Sigmoid colon (tissue), 7 donors: ENCODE results near the gene MAEA. TPM values are rescaled to one million over a fixed set of nuclear protein-coding genes. Genes with fewer than 3 reads are reported as not detected.

Source experiments
- DNase-seq: peaks from one replicate; pipeline ENCODE4 v3.0.0-alpha.2; 2019
- H3K27ac ChIP-seq, 4 donors: fragments of 200-600 bp; sonication (generic); one replicate each; pipeline ENCODE4 v1.5.1; 2016 to 2019; ENCODE audit warnings: mild to moderate bottlenecking in 1 of 4
- H3K27me3 ChIP-seq, 3 donors: fragments of 200-600 bp; sonication (generic); one replicate each; pipeline ENCODE4 v1.5.1; 2019; ENCODE audit warnings: mild to moderate bottlenecking in 1 of 3
- H3K36me3 ChIP-seq, 4 donors: fragments of 200-600 bp; sonication (generic); one replicate each; pipeline ENCODE4 v1.5.1; 2016 to 2019
- H3K4me1 ChIP-seq, 4 donors: fragments of 200-600 bp; sonication (generic); one replicate each; pipeline ENCODE4 v1.5.1; 2017 to 2019
- H3K4me3 ChIP-seq, 4 donors: fragments of 200-600 bp; sonication (generic); one replicate each; pipeline ENCODE4 v1.5.1; 2017 to 2019; ENCODE audit warnings: mild to moderate bottlenecking in 2 of 4, moderate library complexity in 1 of 4
- H3K9me3 ChIP-seq, 4 donors: fragments of 200-600 bp in 3 of 4; sonication (generic) in 3 of 4; one replicate each; pipeline versions ENCODE4 v1.5.1 to v1.6.1; 2013 to 2019
- EP300 ChIP-seq, 4 donors: sonication (generic); formaldehyde crosslinking; IDR thresholded peaks; one replicate each; pipeline ENCODE4 v1.6.1; 2017; ENCODE audit warnings: antibody characterized with exemption in 4 of 4
- POLR2A ChIP-seq, 2 donors: fragments of 450-650 bp; IDR thresholded peaks; one replicate each; pipeline ENCODE4 v1.6.1; 2016; ENCODE audit warnings: antibody characterized with exemption in 2 of 2, mild to moderate bottlenecking in 2 of 2, moderate library complexity in 2 of 2
- POLR2AphosphoS5 ChIP-seq, 4 donors: sonication (generic); formaldehyde crosslinking; IDR thresholded peaks; one replicate each; pipeline ENCODE4 v1.6.1; 2017; ENCODE audit warnings: antibody characterized with exemption in 4 of 4
- WGBS, 2 donors: extraction: QIAGEN DNeasy Blood & Tissue Kit; methylation state at CpG; one replicate each; pipeline ENCODE4 v1.1.7; 2013; 5-methylcytosine and 5-hydroxymethylcytosine counted together
- intact Hi-C: fragments of 100-400 bp; cut with DNase I; formaldehyde crosslinking; loops from one replicate; pipeline ENCODE4 v1.15.1; 2023
- polyA plus RNA-seq, 3 donors: library from polyadenylated mRNA; stranded (reverse); fragments of 200-250 nt; gene quantifications; one replicate each; pipeline ENCODE4 v1.2.3, GENCODE V29; 2013
- total RNA-seq, 4 donors: library from RNA; depleted of rRNA; stranded (reverse); fragments of >200 nt; gene quantifications; one replicate each; pipeline ENCODE4 v1.1.0, GENCODE V29; 2016
- TF ChIP-seq, protein P1 (sequence below), 4 experiments: fragments of 450-650 bp in 3 of 4; fragments of 200-600 bp in 1 of 4; IDR thresholded peaks; one replicate each; pipeline ENCODE4 v1.5.1; 2016 to 2019; ENCODE audit warnings: antibody characterized with exemption in 4 of 4, mild to moderate bottlenecking in 3 of 4, moderate library complexity in 2 of 4
- donor health status: healthy with polysubstance abuse.
- donor health status: Bipolar disorder and iron deficiency.
- donor health status: healthy.

The MAEA gene
- total and polyA plus RNA-seq, 7 donors: 44.2 to 89.8 (median 53.0) TPM

DNA sequence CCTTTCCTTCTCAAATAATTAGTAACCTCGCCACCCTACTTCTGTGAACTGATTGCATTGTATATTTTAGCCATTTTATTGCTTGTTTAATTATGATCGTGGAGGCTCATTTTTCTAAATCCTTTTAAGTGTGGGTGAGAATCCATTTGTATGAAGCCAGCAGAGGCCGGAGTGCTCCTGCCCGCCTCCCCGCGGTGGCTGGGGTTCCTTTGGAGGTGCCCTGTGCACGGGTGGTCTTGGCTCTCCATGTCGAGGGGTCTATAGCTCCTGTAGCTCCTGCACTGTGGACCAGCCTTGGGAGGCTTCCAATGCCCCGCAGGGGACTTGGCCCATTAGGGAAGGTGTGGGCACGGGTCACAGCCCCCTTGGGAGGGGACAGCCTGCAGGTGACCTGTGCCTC is 72.4 kb downstream of the MAEA start:
- Histone ChIP-seq H3K27ac (no peak overlapping the region), H3K27me3 (no peaks in the 10 kb centered on the region), H3K36me3 (peaks cover 0 to 38% (median 11%) of the 10 kb centered on the region in 4 donors), H3K4me3 (no peak overlapping the region), H3K9me3 (no peaks in the 10 kb centered on the region), H3K4me1 (peaks cover 0 to 6% (median 0%) of the 10 kb centered on the region in 4 donors)
- intact Hi-C loops: no loop called here
- WGBS, 2 donors: 89 to 90% methylated on average over 10 of the region's 10 CpGs
- no peak for DNase-seq
- TF ChIP-seq, protein P1, sequence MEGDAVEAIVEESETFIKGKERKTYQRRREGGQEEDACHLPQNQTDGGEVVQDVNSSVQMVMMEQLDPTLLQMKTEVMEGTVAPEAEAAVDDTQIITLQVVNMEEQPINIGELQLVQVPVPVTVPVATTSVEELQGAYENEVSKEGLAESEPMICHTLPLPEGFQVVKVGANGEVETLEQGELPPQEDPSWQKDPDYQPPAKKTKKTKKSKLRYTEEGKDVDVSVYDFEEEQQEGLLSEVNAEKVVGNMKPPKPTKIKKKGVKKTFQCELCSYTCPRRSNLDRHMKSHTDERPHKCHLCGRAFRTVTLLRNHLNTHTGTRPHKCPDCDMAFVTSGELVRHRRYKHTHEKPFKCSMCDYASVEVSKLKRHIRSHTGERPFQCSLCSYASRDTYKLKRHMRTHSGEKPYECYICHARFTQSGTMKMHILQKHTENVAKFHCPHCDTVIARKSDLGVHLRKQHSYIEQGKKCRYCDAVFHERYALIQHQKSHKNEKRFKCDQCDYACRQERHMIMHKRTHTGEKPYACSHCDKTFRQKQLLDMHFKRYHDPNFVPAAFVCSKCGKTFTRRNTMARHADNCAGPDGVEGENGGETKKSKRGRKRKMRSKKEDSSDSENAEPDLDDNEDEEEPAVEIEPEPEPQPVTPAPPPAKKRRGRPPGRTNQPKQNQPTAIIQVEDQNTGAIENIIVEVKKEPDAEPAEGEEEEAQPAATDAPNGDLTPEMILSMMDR (IDR thresholded peaks at IDR 0.05): no peak

DNA sequence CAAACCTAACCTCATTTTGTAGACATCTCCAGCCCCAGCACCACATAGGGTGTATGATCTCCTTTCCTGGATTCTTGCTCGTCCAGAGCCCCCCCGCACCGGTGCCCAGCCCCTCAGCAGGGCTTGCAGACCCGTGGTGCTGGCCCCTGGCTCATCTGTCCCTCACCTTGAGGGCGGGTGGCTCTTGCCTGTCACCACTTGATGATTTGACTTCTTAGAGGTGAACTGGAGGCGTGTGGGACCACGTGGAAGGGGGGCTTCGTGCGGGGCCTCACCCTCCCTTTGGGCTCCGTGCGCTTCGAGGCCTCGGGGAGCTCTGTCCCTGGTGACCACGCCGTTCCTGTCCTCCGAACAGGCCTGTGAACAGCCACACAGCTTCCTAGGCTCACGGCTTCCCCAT is 72.8 kb downstream of the MAEA start:
- intact Hi-C loops: no loop called here
- DNase-seq: no peak
- H3K27ac ChIP-seq: no peak overlapping the region
- H3K36me3 ChIP-seq: peaks cover 0 to 39% (median 11%) of the 10 kb centered on the region in 4 donors
- TF ChIP-seq POLR2AphosphoS5 (IDR thresholded peaks at IDR 0.05) (no peak), POLR2A (IDR thresholded peaks at IDR 0.05) (no peak), EP300 (IDR thresholded peaks at IDR 0.05) (no peak)
- TF ChIP-seq, protein P1 (IDR thresholded peaks at IDR 0.05): no peak
- H3K27me3 ChIP-seq: no peaks in the 10 kb centered on the region
- no peak overlapping the region for H3K4me3 ChIP-seq
- 95 to 96% methylated on average over 17 of the region's 17 CpGs for WGBS, 2 donors
- peaks cover 0 to 3% (median 0%) of the 10 kb centered on the region in 4 donors for H3K4me1 ChIP-seq
- H3K9me3 ChIP-seq: no peaks in the 10 kb centered on the region

DNA sequence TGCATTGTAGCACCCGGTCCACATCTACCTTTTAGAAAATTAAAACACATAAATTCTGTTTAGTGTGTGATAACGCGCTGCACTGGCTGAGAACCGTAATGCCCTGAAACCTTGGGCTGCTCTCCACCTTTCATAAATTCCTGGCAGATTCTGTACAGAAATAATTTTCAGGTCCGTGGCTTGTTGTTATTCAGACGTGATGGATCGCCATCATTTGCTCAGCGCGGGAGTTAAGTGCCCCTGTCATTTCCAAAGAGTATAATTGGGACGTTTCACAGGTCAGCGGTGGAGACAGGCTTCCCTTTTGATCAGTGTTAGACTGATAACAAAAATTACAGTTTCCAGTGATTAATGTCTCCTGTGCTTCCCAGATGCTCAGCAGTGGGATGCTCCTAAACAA is 73.8 kb downstream of the MAEA start:
- H3K4me3 ChIP-seq: no peak overlapping the region
- peaks cover 0 to 39% (median 9%) of the 10 kb centered on the region in 4 donors for H3K36me3 ChIP-seq
- no peak overlapping the region for H3K27ac ChIP-seq
- no peaks in the 10 kb centered on the region for H3K9me3 ChIP-seq
- WGBS, 2 donors: 92% methylated on average over 11 of the region's 11 CpGs
- H3K27me3 ChIP-seq: no peaks in the 10 kb centered on the region
- TF ChIP-seq EP300 (IDR thresholded peaks at IDR 0.05) (no peak), POLR2AphosphoS5 (IDR thresholded peaks at IDR 0.05) (no peak), POLR2A (IDR thresholded peaks at IDR 0.05) (no peak)
- TF ChIP-seq, protein P1 (IDR thresholded peaks at IDR 0.05): no peak
- no peak for DNase-seq
- intact Hi-C loops: no loop called here
- no peaks in the 10 kb centered on the region for H3K4me1 ChIP-seq

- no peak for DNase-seq
- H3K4me3 ChIP-seq: no peak overlapping the region
- peaks cover 0 to 34% (median 7%) of the 10 kb centered on the region in 4 donors for H3K36me3 ChIP-seq
- 89% methylated on average over 18 of the region's 18 CpGs for WGBS, 2 donors
- intact Hi-C loops: no loop called here
- no peaks in the 10 kb centered on the region for H3K27me3 ChIP-seq
- no peaks in the 10 kb centered on the region for H3K9me3 ChIP-seq
- no peak overlapping the region for H3K27ac ChIP-seq
- no peaks in the 10 kb centered on the region for H3K4me1 ChIP-seq
- no peak for TF ChIP-seq EP300 (IDR thresholded peaks at IDR 0.05)
- no peak for TF ChIP-seq POLR2AphosphoS5 (IDR thresholded peaks at IDR 0.05)
- TF ChIP-seq POLR2A (IDR thresholded peaks at IDR 0.05): no peak
- TF ChIP-seq, protein P1 (IDR thresholded peaks at IDR 0.05): no peak
Observed at GRCh38 chr4:1364217-1364616, 74.5 kb downstream of the MAEA start.

- Histone ChIP-seq H3K4me1 (no peaks in the 10 kb centered on the region), H3K27ac (no peak overlapping the region), H3K9me3 (no peaks in the 10 kb centered on the region), H3K27me3 (no peaks in the 10 kb centered on the region), H3K4me3 (no peak overlapping the region), H3K36me3 (peaks cover 0 to 31% (median 7%) of the 10 kb centered on the region in 4 donors)
- intact Hi-C loops: no loop called here
- no peak for DNase-seq
- TF ChIP-seq EP300 (IDR thresholded peaks at IDR 0.05) (no peak), POLR2A (IDR thresholded peaks at IDR 0.05) (no peak)
- 95% methylated on average over 13 of the region's 13 CpGs for WGBS, 2 donors
Observed at GRCh38 chr4:1364748-1365147, 75.1 kb downstream of the MAEA start.
